ENCODE results near the gene COX5A. TPM values are rescaled to one million over a fixed set of nuclear protein-coding genes. Genes with fewer than 3 reads are reported as not detected.

The COX5A gene
- total and polyA plus RNA-seq, 2 of the 13 experiments (the other 11 are each of a cell fraction or from before 2014, with no cell fraction given): 158 to 218 TPM

- TF ChIP-seq PLSCR1 (CRISPR knock-in tag; IDR thresholded peaks at IDR 0.05; ENCODE audit: borderline replicate concordance): no peak
- no peak for TF ChIP-seq TFE3 (CRISPR knock-in tag; IDR thresholded peaks at IDR 0.05)
- TF ChIP-seq ZNF292 (CRISPR knock-in tag; IDR thresholded peaks at IDR 0.05; ENCODE audit: borderline replicate concordance, low read depth): no peak
- peak; percentile 93; the same call in 1 of the 2 replicates for TF ChIP-seq YEATS4 (CRISPR knock-in tag; IDR thresholded peaks at IDR 0.05; ENCODE audit: borderline replicate concordance)
- TF ChIP-seq, protein P1, sequence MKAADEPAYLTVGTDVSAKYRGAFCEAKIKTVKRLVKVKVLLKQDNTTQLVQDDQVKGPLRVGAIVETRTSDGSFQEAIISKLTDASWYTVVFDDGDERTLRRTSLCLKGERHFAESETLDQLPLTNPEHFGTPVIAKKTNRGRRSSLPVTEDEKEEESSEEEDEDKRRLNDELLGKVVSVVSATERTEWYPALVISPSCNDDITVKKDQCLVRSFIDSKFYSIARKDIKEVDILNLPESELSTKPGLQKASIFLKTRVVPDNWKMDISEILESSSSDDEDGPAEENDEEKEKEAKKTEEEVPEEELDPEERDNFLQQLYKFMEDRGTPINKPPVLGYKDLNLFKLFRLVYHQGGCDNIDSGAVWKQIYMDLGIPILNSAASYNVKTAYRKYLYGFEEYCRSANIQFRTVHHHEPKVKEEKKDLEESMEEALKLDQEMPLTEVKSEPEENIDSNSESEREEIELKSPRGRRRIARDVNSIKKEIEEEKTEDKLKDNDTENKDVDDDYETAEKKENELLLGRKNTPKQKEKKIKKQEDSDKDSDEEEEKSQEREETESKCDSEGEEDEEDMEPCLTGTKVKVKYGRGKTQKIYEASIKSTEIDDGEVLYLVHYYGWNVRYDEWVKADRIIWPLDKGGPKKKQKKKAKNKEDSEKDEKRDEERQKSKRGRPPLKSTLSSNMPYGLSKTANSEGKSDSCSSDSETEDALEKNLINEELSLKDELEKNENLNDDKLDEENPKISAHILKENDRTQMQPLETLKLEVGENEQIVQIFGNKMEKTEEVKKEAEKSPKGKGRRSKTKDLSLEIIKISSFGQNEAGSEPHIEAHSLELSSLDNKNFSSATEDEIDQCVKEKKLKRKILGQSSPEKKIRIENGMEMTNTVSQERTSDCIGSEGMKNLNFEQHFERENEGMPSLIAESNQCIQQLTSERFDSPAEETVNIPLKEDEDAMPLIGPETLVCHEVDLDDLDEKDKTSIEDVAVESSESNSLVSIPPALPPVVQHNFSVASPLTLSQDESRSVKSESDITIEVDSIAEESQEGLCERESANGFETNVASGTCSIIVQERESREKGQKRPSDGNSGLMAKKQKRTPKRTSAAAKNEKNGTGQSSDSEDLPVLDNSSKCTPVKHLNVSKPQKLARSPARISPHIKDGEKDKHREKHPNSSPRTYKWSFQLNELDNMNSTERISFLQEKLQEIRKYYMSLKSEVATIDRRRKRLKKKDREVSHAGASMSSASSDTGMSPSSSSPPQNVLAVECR (CRISPR knock-in tag; IDR thresholded peaks at IDR 0.05; ENCODE audit: borderline replicate concordance): peak; percentile 88
- peak; percentile 92 for TF ChIP-seq KDM2A (CRISPR knock-in tag; IDR thresholded peaks at IDR 0.05; ENCODE audit: borderline replicate concordance, low read depth)
- TF ChIP-seq ZNF143 (CRISPR knock-in tag; IDR thresholded peaks at IDR 0.05): peak; percentile 99
- no peak for TF ChIP-seq ZNF282 (IDR thresholded peaks at IDR 0.05; ENCODE audit: partially characterized antibody)
- peak; percentile 73; the same call in 1 of the 2 replicates for TF ChIP-seq YEATS2 (CRISPR knock-in tag; IDR thresholded peaks at IDR 0.05; ENCODE audit: borderline replicate concordance)
- 0 out of 2 replicates have a peak, but pooled peaks have one; percentile 46 for TF ChIP-seq POLR2AphosphoS2 (IDR thresholded peaks at IDR 0.05; ENCODE audit: low read depth, low read length)
- TF ChIP-seq PRMT3 (CRISPR knock-in tag; IDR thresholded peaks at IDR 0.05; ENCODE audit: borderline replicate concordance, low read depth): 0 out of 2 replicates have a peak, but pooled peaks have one; percentile 35
- TF ChIP-seq FOSL2 (CRISPR knock-in tag; IDR thresholded peaks at IDR 0.05): 0 out of 2 replicates have a peak, but pooled peaks have one; percentile 5
- peak; percentile 93 for TF ChIP-seq DRAP1 (CRISPR knock-in tag; IDR thresholded peaks at IDR 0.05)
- TF ChIP-seq, protein P2, sequence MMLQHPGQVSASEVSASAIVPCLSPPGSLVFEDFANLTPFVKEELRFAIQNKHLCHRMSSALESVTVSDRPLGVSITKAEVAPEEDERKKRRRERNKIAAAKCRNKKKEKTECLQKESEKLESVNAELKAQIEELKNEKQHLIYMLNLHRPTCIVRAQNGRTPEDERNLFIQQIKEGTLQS (CRISPR knock-in tag; IDR thresholded peaks at IDR 0.05): peak; percentile 34; the same call in 1 of the 2 replicates
- no peak for TF ChIP-seq CCAR2 (optimal IDR thresholded peaks at IDR 0.05; ENCODE audit: low read depth, low read length)
- TF ChIP-seq ZNF564 (CRISPR knock-in tag; IDR thresholded peaks at IDR 0.05): no peak
- peak; percentile 90 for TF ChIP-seq KLF12 (CRISPR knock-in tag; IDR thresholded peaks at IDR 0.05; ENCODE audit: borderline replicate concordance)
- TF ChIP-seq LCORL (IDR thresholded peaks at IDR 0.05): no peak
- peak; percentile 6; the same call in 1 of the 2 replicates for TF ChIP-seq LCORL (CRISPR knock-in tag; IDR thresholded peaks at IDR 0.05)
- peak; percentile 83 for TF ChIP-seq ZNF792 (CRISPR knock-in tag; IDR thresholded peaks at IDR 0.05)
- TF ChIP-seq NR1H2 (CRISPR knock-in tag; IDR thresholded peaks at IDR 0.05; ENCODE audit: borderline replicate concordance, low read depth): no peak; the same call in 1 of the 2 replicates
- TF ChIP-seq U2AF1 (optimal IDR thresholded peaks at IDR 0.05; ENCODE audit: low read depth, low read length): peak; percentile 42
- no peak for TF ChIP-seq SP1 (IDR thresholded peaks at IDR 0.05)
- no peak; the same call in 1 of the 2 replicates for TF ChIP-seq SP1 (CRISPR knock-in tag; IDR thresholded peaks at IDR 0.05)
Measured at GRCh38 chr15:74889883-74890664, 47.8 kb downstream of the COX5A start, which contains the start of gene MPI (continued).

All from HepG2 (cell line).